GM19035 (cell line): ENCODE results near the gene TBC1D7.

Experiments
- ATAC-seq: cut with Tn5 transposase; IDR thresholded peaks from one replicate; pipeline ENCODE4 v1.9.1; 2021; ENCODE audit not compliant: unreplicated experiment

TBC1D7 gene

DNA sequence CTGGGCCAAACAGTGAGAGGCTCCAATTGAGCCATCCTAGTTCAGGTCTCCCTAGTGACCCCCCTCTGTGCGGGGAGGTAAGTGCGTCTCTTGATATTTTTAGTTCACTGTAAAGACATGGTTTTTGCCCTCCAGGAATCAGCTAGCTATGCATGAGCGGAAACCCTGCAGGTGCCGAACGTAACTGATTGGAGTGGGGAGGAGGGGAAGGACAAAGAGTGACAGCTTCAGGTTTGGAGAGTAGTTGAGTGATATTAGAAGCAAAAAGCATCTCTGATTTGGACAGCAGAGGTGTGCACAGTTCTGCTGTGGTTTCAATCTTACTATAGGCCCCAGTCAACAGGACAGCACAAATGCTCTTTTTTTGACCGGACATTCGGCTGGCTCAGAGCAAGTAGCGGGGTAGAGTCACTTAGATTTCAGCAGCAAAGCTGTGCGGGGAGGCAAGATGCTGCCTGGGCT lies 31.8 kb downstream of the TBC1D7 start:
- ATAC-seq, result no peak

- ATAC-seq, result no peak
Measured at GRCh38 chr6:13295576-13295975, 32.8 kb downstream of the TBC1D7 start.

- ATAC-seq, result no peak
Measured at GRCh38 chr6:13294499-13295069, 33.8 kb downstream of the TBC1D7 start.

GRCh38 chr6:13292774-13293173 lies 35.6 kb downstream of the TBC1D7 start:
- no peak for ATAC-seq

DNA sequence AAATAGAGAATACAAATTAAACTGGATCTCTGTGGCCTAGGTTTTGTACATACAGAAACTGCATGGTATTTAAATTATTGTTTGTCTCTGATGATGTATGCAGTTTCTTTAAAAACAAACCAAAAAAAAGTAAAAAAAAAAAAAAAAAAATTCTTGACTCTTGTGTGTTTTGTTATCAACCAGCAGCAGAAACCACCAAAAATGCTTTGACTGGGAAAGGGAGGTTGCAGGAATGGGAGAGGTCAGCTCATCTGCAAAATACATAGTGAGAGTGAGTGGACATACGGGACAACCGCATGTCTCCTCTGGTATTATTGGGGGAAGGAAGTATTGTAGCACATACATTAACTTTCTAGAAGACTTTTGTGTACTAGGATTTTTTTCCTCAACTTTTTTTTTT lies 38.0 kb downstream of the TBC1D7 start:
- no peak for ATAC-seq

DNA sequence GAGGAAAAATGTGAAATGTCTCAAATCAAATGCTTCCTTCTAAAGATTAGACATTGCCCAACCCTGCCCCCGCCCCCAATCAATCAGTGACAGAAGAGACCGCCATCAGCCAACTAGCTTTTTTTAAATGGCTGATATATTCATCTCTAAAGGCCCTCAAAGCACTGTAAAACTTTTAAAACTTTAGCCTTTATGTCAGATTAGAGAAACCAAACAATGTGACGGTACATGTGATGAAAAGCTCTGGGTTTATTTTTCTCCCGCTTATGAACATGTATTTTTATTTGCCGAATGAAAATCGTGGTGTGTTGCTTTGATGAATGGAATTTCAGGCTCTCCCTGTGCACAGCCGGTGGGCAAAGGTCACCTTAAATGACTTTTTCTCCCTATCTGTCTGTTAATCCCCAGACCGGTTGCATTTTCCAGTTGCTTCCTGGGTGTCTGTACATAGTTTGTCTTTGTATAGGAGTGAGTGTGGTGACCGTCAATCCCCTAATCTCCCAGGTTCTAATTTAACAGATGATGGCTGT lies 38.5 kb downstream of the TBC1D7 start:
- ATAC-seq, result no peak

- no peak for ATAC-seq
Measured at GRCh38 chr6:13288969-13289391, 39.4 kb downstream of the TBC1D7 start.

- no peak for ATAC-seq
Measured at GRCh38 chr6:13288481-13288880, 39.9 kb downstream of the TBC1D7 start.

DNA sequence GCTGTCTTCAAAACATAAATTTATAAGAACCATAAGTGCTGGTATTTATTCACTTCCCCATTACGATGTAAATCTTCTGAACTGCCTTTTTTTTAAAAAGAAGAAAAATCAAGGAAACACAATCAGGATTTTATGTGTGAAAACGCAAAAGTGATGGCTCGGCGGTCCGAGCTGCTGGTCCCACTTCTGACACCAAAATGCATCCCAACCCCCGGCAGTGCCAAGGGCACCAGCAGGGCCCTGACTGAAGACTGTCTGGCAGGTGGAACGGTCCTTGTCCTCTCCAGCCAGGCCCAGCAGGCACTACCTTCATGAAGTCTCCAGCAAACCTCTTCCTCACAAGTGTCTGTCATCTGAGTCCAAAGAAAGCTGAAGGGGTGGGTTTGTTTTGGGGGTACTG lies 41.2 kb downstream of the TBC1D7 start:
- ATAC-seq, result no peak

DNA sequence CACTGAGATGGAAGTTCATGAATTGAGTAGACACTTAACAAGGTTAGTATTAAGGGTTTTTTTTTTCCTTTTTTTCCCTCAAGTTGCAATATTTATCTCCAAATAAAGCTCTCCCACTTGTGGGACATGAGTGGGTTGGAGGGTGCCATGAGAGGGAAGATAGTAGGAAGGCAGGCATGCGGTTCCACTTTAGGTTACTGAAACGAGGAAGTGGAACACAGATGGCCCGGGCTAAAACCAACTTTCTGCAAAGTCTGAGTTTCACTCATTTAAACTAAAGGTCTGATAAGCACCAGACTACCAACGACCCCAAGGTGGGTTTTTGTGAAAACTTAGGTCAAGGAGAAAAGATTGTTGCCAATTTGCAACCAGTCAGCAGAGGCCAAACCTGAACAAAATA lies 42.2 kb downstream of the TBC1D7 start:
- no peak for ATAC-seq

DNA sequence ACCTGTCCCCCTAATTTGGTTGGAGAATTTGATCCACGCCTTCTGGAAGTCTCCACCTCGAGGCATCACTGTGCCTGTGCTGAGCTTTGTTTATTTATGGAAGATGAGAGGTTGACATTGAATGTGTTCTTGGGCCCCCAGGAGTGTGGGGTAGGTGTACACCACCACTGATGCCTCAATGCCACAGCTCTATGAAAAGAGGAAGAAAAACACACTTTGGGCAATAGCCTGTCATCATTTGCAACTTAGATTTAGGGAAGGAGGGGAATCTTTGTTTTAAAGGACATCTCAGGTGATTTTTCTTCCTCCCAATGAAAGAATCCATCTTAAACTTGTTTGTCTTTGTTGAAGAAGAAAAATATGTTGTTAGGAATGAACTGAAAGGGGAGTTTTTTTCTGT lies 42.6 kb downstream of the TBC1D7 start:
- ATAC-seq, result no peak

DNA sequence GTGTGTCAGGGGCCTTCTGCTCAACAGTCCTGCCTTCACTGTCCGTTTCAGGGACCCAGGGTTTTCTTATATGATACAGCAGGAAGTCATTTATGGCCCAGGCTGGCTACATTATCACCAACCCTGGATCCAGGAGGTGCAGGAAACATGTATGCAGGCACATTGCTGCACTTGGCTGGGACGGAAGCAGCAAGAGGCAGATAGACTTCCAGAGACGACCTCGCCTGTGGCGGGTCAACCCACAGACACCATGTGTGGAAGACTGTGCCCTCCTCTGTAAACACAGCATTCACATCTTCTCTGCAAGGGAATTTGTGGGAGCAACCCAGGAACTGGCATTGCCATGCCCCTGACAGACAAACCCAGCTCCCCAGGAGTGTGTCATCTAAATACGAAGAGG lies 43.7 kb downstream of the TBC1D7 start:
- ATAC-seq, result no peak

DNA sequence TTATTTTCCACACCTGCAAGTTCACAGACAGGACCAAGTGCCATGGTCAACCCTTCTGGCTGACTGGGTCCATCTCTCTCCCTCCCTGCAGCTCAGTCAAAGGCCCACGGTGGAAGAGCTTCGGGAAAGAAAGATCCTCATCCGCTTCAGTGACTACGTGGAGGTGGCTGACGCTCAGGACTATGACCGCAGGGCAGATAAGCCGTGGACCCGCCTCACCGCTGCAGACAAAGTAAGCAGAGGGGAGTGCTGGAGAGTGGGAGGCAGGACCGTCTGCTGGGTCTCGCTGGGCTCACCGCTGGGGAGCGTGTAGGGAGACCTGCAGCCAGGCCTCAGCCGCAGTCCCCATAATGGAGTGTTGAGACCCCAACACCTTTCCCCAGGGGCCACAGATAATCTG lies 45.0 kb downstream of the TBC1D7 start:
- no peak for ATAC-seq

GRCh38 chr6:13282393-13283069 lies 45.8 kb downstream of the TBC1D7 start:
- ATAC-seq, result no peak

DNA sequence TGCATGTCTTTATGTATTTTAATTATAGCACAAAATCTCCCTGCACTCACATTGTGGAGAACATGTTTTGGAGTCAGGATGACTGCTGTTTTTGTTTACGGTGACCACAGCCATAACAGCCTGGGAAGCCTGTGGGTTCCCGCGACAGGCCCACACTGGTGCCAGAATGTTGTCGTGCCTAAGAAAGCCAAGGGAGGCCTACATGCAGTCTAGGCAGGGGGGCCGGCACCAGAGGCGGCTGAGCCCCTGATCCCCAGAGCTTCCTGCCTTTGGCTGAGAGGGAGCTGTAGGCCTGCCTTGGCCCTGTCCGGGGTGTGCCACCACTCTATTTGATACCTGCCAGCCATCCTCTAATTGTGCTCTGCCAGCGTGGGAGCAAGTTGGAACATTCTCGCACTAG lies 46.7 kb downstream of the TBC1D7 start:
- ATAC-seq, result no peak

- no peak for ATAC-seq
Measured at GRCh38 chr6:13280254-13280653, 48.1 kb downstream of the TBC1D7 start.

DNA sequence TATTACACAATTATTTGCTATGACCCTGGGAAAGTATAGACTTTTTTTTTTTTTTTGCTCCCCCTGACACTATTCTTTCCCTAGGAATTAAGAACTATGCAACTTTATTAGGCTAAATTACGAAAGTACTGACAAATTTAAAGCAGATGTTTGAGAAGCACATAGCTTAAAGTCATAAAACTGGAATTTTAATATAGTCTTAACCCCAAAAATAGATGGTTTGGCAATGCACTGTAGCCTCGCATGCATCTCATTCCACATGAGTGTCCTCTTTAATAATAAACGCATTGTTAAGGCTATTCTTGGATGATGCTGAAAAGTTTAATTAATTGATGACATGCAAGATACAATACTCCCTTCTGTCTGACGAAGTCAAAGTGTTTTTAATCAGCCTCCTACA lies 49.3 kb downstream of the TBC1D7 start:
- ATAC-seq, result no peak

DNA sequence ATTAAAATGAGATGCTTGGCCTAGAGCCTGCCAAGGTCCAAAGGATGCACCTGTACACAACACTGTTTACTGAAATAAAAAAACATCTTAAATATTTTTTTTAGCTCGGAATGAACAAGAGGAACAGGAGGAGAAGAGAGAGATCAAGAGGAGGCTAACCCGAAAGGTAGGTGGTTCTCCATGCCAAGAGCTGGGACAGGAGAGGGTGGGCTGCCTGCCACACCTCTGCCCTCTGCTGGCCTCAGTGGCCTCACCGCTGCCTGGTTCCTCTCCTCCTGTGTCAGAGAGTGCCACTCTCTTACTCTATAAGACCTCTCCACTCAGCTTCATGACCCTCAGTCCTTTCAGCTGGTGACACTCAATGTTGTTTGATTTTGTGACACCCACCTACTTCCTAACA lies 50.2 kb downstream of the TBC1D7 start:
- no peak for ATAC-seq

GRCh38 chr6:13277231-13277630 lies 51.1 kb downstream of the TBC1D7 start:
- no peak for ATAC-seq

DNA sequence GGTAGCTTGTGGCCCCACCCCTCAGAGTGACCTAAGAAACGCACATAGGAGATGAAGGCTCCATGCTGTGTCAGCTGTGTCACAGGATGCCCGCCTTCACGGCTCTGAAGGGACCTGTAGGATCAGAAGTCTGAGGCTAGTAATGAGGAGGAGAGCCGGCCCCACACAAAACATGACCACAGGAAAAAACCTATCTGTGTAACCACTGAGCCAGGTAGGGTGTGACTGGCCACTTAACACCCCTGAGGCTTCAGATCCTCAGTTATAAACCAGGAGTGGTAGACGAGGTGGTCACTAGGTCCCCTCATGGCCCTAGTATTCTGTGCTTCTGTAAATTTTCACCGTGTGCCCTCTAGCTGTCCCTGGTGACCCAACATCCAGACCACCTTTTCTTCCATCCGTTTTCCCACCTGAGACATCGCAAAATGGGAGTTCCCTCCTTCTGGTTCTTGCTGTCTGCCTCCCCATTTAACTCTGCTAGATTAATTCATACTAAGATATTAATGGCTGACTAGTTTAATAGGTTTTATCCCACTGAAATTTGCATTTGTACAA lies 52.8 kb downstream of the TBC1D7 start:
- no peak for ATAC-seq

- ATAC-seq, result no peak
Measured at GRCh38 chr6:13274707-13275434, 53.5 kb downstream of the TBC1D7 start.
